Neural progenitor cell (in vitro differentiated cells): ENCODE results near the gene SLC4A1AP. TPM values are rescaled to one million over a fixed set of nuclear protein-coding genes. Genes with fewer than 3 reads are reported as not detected.

Source experiments
- DNase-seq: peaks from one replicate; pipeline ENCODE4 v3.0.0-alpha.2; 2016; ENCODE audit warnings: low spot score
- H2AFZ ChIP-seq: fragments of 200-600 bp; sonication (generic); replicated peaks from 2 replicates; pipeline ENCODE4 v1.6.1; 2016; ENCODE audit warnings: antibody characterized with exemption
- H3F3A ChIP-seq: fragments of 200-600 bp; sonication (generic); 2 replicates; pipeline ENCODE4 v1.6.1; 2016; ENCODE audit warnings: antibody characterized with exemption, low read depth
- H3K27ac ChIP-seq: fragments of 200-600 bp; sonication (generic); 2 replicates; pipeline ENCODE4 v1.5.1; 2016; ENCODE audit warnings: mild to moderate bottlenecking
- H3K27me3 ChIP-seq: fragments of 200-600 bp; sonication (generic); 2 replicates; pipeline ENCODE4 v1.6.1; 2016; ENCODE audit warnings: mild to moderate bottlenecking, moderate library complexity
- H3K36me3 ChIP-seq: fragments of 200-600 bp; sonication (generic); 2 replicates; pipeline ENCODE4 v1.5.1; 2016
- H3K4me1 ChIP-seq: fragments of 200-600 bp; sonication (generic); 2 replicates; pipeline ENCODE4 v1.6.1; 2016; ENCODE audit warnings: mixed run types
- H3K4me2 ChIP-seq: fragments of 200-600 bp; sonication (generic); 2 replicates; pipeline ENCODE4 v1.6.1; 2016
- H3K4me3 ChIP-seq: fragments of 200-600 bp; sonication (generic); 2 replicates; pipeline ENCODE4 v1.5.1; 2016
- H3K79me2 ChIP-seq: fragments of 200-600 bp; sonication (generic); 2 replicates; pipeline ENCODE4 v1.6.1; 2016; ENCODE audit warnings: low read depth
- H3K9ac ChIP-seq: fragments of 200-600 bp; sonication (generic); 2 replicates; pipeline ENCODE4 v1.6.1; 2016
- H3K9me3 ChIP-seq: fragments of 200-600 bp; sonication (generic); 2 replicates; pipeline ENCODE4 v1.5.1; 2016; ENCODE audit warnings: low read depth
- H4K20me1 ChIP-seq: fragments of 200-600 bp; sonication (generic); 2 replicates; pipeline ENCODE4 v1.6.1; 2016; ENCODE audit warnings: low read depth
- H3K27ac Mint-ChIP-seq: 3 replicates; pipeline ENCODE4 v1.8.0; 2021; ENCODE audit warnings: mixed read lengths
- H3K27me3 Mint-ChIP-seq: 2 replicates; pipeline ENCODE4 v1.8.0; 2022; ENCODE audit warnings: low read depth, mild to moderate bottlenecking, inconsistent platforms, moderate library complexity, mixed read lengths; ENCODE audit not compliant: insufficient read depth
- H3K36me3 Mint-ChIP-seq: 3 replicates; pipeline ENCODE4 v1.8.0; 2021; ENCODE audit warnings: mixed read lengths
- H3K4me1 Mint-ChIP-seq: 3 replicates; pipeline ENCODE4 v1.8.0; 2021; ENCODE audit warnings: mixed read lengths
- H3K4me3 Mint-ChIP-seq: 3 replicates; pipeline ENCODE4 v1.8.0; 2021; ENCODE audit warnings: mild to moderate bottlenecking, moderate library complexity, mixed read lengths
- H3K9me3 Mint-ChIP-seq: 3 replicates; pipeline ENCODE4 v1.8.0; 2020; ENCODE audit warnings: mixed read lengths
- EZH2 ChIP-seq: fragments of 200-600 bp; sonication (generic); IDR thresholded peaks from 2 replicates; pipeline ENCODE4 v1.6.1; 2017; ENCODE audit warnings: antibody characterized with exemption, mild to moderate bottlenecking, moderate library complexity
- EZH2phosphoT487 ChIP-seq: fragments of 200-600 bp; sonication (generic); IDR thresholded peaks from 2 replicates; pipeline ENCODE4 v1.6.1; 2017; ENCODE audit warnings: antibody characterized with exemption
- total RNA-seq: library from RNA; depleted of rRNA; stranded (reverse); fragments of >200 nt; gene quantifications from 2 replicates; pipeline ENCODE4 v1.2.3, GENCODE V29; 2015; ENCODE audit warnings: low replicate concordance
- TF ChIP-seq, protein P1 (sequence below): fragments of 200-600 bp; sonication (generic); IDR thresholded peaks from 2 replicates; pipeline ENCODE4 v1.5.1; 2017; ENCODE audit warnings: antibody characterized with exemption, mild to moderate bottlenecking

The SLC4A1AP gene
- total RNA-seq, 1 donor from 2014 or later: 32.2 TPM

DNA sequence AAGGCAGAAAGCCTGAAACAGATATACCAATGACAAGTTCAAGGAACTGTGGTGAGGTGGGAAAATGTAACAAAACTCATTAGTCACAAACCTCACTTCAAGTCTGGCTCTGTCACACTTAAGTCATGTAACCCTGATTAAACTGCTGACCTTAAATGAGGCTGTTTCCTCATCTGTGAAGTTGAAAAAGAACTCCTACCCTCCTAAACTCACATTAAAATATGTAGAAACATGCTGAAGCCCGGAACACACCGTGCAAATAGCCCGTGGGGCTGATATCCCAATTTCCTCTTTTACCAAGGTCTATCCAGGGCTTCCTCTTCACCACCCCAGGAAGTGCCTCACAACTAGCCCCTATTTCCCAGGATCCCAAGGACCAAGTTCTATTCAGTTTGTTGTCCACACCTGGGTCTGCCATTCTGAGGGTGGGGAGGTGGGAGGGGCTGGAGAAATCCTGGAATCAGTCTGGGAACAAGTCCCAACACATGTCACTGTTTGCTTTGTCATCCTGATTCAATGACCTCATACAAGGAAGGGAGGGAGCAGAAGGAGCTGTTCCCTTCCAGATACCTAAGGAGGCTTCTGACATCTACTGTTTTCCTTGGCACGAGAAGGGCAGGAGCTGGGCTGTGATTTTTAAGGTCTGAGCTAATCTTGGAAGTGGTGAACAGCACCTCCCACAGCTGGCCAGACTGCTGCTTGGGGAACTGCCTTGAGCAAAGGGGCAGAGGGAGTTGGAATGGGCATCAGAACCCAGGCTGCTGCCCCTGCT lies 42.3 kb downstream of the SLC4A1AP start:
- H3K9ac ChIP-seq: no peak overlapping the region
- Mint-ChIP-seq H3K4me3 (no peak overlapping the region), H3K27ac (no peak overlapping the region), H3K4me1 (peaks cover 16% of the 10 kb centered on the region), H3K27me3 (peaks cover 2% of the 10 kb centered on the region), H3K36me3 (no peaks in the 10 kb centered on the region), H3K9me3 (no peaks in the 10 kb centered on the region)
- H3K79me2 ChIP-seq: no peaks in the 10 kb centered on the region
- no peaks in the 10 kb centered on the region for H3K9me3 ChIP-seq
- no peaks in the 10 kb centered on the region for H4K20me1 ChIP-seq
- H3F3A ChIP-seq: peaks cover 5% of the 10 kb centered on the region
- H3K27me3 ChIP-seq: no peaks in the 10 kb centered on the region
- no peaks in the 10 kb centered on the region for H3K36me3 ChIP-seq
- peaks cover 5% of the 10 kb centered on the region for H3K4me1 ChIP-seq
- no peak overlapping the region for H3K4me3 ChIP-seq
- H3K4me2 ChIP-seq: no peak overlapping the region
- TF ChIP-seq, protein P1, sequence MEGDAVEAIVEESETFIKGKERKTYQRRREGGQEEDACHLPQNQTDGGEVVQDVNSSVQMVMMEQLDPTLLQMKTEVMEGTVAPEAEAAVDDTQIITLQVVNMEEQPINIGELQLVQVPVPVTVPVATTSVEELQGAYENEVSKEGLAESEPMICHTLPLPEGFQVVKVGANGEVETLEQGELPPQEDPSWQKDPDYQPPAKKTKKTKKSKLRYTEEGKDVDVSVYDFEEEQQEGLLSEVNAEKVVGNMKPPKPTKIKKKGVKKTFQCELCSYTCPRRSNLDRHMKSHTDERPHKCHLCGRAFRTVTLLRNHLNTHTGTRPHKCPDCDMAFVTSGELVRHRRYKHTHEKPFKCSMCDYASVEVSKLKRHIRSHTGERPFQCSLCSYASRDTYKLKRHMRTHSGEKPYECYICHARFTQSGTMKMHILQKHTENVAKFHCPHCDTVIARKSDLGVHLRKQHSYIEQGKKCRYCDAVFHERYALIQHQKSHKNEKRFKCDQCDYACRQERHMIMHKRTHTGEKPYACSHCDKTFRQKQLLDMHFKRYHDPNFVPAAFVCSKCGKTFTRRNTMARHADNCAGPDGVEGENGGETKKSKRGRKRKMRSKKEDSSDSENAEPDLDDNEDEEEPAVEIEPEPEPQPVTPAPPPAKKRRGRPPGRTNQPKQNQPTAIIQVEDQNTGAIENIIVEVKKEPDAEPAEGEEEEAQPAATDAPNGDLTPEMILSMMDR: no peak
- no peak for TF ChIP-seq EZH2
- no peak for TF ChIP-seq EZH2phosphoT487
- H3K27ac ChIP-seq: no peak overlapping the region
- no peak overlapping the region for H2AFZ ChIP-seq
- no peak for DNase-seq

DNA sequence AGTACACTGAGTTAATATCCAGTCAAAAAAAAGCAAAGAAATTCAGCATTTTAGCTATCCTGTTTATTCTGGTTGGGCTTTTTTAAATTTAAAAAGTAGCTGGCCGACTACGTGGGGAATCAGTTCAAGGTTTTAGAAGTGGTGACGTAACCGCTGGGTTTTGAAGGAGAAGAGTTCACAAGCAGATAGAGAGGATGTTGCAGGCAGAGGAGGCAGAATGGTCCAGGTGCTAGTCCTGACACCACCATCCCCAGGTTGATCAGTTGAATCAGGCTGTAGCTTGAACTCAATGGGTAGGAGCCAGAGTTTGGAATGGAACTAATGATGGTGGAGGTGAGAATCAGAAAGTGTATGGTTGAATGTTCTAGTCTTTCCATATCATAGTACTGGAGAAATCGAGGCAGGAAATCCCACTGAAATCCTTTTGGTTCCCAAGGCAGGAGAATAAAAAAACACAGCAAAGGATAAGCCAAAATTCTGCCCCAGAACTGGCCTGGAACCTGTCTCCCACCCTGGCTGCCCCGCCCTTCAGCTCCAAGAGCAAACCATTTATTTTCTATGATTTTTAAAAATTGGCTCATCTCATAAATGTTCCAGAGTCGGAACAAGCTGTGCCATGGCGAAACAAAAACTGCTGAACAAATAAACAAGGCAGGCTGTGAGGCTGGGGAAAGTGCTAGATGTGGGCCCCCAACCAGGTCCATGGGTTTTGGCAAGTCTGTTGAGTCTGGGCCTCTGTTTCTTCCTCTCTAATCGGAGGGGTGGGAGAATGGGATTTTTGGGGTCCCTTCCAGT lies 44.0 kb downstream of the SLC4A1AP start:
- peaks cover 3% of the 10 kb centered on the region for H3K27me3 Mint-ChIP-seq
- no peaks in the 10 kb centered on the region for H3K79me2 ChIP-seq
- TF ChIP-seq EZH2 (no peak), EZH2phosphoT487 (no peak)
- TF ChIP-seq, protein P1: no peak
- H3K9me3 ChIP-seq: no peaks in the 10 kb centered on the region
- H3K4me2 ChIP-seq: no peak overlapping the region
- H2AFZ ChIP-seq: no peak overlapping the region
- no peak overlapping the region for H3K4me3 ChIP-seq
- no peak overlapping the region for H3K9ac ChIP-seq
- no peaks in the 10 kb centered on the region for H3K27me3 ChIP-seq
- no peak for DNase-seq
- H4K20me1 ChIP-seq: no peaks in the 10 kb centered on the region
- peaks cover 5% of the 10 kb centered on the region for H3K4me1 ChIP-seq
- H3K36me3 ChIP-seq: no peaks in the 10 kb centered on the region
- peak overlapping the region; percentile 42 for H3K27ac Mint-ChIP-seq
- H3K9me3 Mint-ChIP-seq: no peaks in the 10 kb centered on the region
- no peak overlapping the region for H3K27ac ChIP-seq
- H3K4me3 Mint-ChIP-seq: peak overlapping the region; percentile 6
- no peaks in the 10 kb centered on the region for H3K36me3 Mint-ChIP-seq
- H3F3A ChIP-seq: peaks cover 5% of the 10 kb centered on the region
- peaks cover 5% of the 10 kb centered on the region for H3K4me1 Mint-ChIP-seq

DNA sequence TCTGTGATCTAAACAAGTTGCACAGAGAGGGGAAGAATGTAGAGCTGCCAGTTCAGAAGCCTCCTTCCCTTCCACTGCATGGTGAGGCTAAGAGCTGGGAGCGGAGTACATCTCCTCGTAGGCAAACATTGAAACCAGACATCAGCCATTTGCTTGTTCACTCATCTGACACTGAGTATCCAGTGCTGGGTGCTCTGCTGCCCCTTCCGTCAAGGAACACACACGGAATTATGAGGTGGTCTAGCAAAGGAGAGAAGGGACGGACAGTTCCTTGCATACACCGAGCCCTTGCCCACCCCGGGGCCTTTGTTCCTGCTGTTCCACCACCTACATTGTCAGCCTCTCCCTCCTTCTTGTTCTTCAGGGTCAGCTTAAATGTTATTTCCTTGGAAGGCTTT lies 44.6 kb downstream of the SLC4A1AP start:
- Histone ChIP-seq H3F3A (peaks cover 3% of the 10 kb centered on the region), H4K20me1 (no peaks in the 10 kb centered on the region), H3K36me3 (no peaks in the 10 kb centered on the region), H3K4me2 (no peak overlapping the region), H3K27me3 (no peaks in the 10 kb centered on the region), H3K9ac (no peak overlapping the region), H3K27ac (no peak overlapping the region), H3K4me3 (no peak overlapping the region), H3K9me3 (no peaks in the 10 kb centered on the region), H2AFZ (no peak overlapping the region), H3K79me2 (no peaks in the 10 kb centered on the region), H3K4me1 (peaks cover 4% of the 10 kb centered on the region)
- peaks cover 3% of the 10 kb centered on the region for H3K27me3 Mint-ChIP-seq
- H3K4me1 Mint-ChIP-seq: peaks cover under 1% of the 10 kb centered on the region
- no peak for TF ChIP-seq EZH2phosphoT487
- H3K36me3 Mint-ChIP-seq: no peaks in the 10 kb centered on the region
- no peak overlapping the region for H3K4me3 Mint-ChIP-seq
- no peak overlapping the region for H3K27ac Mint-ChIP-seq
- H3K9me3 Mint-ChIP-seq: no peaks in the 10 kb centered on the region
- DNase-seq: no peak

DNA sequence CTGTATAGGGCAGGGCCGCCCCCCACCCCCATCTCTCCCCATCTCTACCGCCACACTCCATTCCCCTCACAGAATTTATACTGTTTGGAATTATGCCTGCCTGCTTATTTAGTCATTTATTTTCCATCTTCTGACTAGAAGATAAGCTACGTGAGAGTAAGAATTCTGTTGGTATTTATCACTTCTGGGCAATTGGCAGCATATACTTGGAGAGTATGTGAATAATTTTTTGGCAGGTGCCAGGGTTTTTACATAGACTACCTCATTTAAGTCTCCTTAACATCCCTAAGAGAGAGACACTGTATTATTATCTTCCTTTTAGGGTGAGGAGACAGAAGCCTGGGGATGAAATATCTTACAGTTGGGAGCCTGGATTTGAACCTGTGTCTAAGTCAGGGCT lies 45.0 kb downstream of the SLC4A1AP start:
- Mint-ChIP-seq H3K27ac (no peak overlapping the region), H3K27me3 (peaks cover 3% of the 10 kb centered on the region), H3K4me3 (no peak overlapping the region), H3K36me3 (no peaks in the 10 kb centered on the region), H3K9me3 (no peaks in the 10 kb centered on the region), H3K4me1 (no peaks in the 10 kb centered on the region)
- no peaks in the 10 kb centered on the region for H3K79me2 ChIP-seq
- no peak overlapping the region for H2AFZ ChIP-seq
- no peak overlapping the region for H3K9ac ChIP-seq
- H3K9me3 ChIP-seq: no peaks in the 10 kb centered on the region
- DNase-seq: no peak
- no peak for TF ChIP-seq EZH2
- TF ChIP-seq EZH2phosphoT487: no peak
- TF ChIP-seq, protein P1: no peak
- H3K36me3 ChIP-seq: no peaks in the 10 kb centered on the region
- H3K27ac ChIP-seq: no peak overlapping the region
- no peak overlapping the region for H3K4me3 ChIP-seq
- no peaks in the 10 kb centered on the region for H3F3A ChIP-seq
- H3K27me3 ChIP-seq: no peaks in the 10 kb centered on the region
- no peaks in the 10 kb centered on the region for H4K20me1 ChIP-seq
- H3K4me2 ChIP-seq: no peak overlapping the region
- H3K4me1 ChIP-seq: no peaks in the 10 kb centered on the region
